Transverse colon (tissue), 4 donors: ENCODE measurements around the gene TBC1D19. TPM values are rescaled to one million over a fixed set of nuclear protein-coding genes. Genes with fewer than 3 reads are reported as not detected.

Experiments
- DNase-seq: peaks from one replicate; pipeline ENCODE4 v3.0.0-alpha.2; 2019
- H3K27ac ChIP-seq, 4 donors: fragments of 200-600 bp; sonication (generic); 2 replicates each; pipeline ENCODE4 v1.5.1; 2016 to 2018; ENCODE audit warnings: inconsistent platforms in 4 of 4
- H3K27me3 ChIP-seq: fragments of 200-600 bp; sonication (generic); 2 replicates; pipeline ENCODE4 v1.5.1; 2017; ENCODE audit warnings: inconsistent platforms
- H3K36me3 ChIP-seq, 4 donors: fragments of 200-600 bp; sonication (generic); 2 replicates each; pipeline ENCODE4 v1.5.1; 2017 to 2019; ENCODE audit warnings: inconsistent platforms in 4 of 4
- H3K4me1 ChIP-seq, 4 donors: fragments of 200-600 bp; sonication (generic); 2 replicates each; pipeline ENCODE4 v1.5.1; 2017 to 2020; ENCODE audit warnings: inconsistent platforms in 4 of 4
- H3K4me3 ChIP-seq, 4 donors: fragments of 200-600 bp; sonication (generic); 1 replicate in 1 of 4; 2 replicates in 3 of 4; pipeline versions ENCODE4 v1.5.1 to v1.6.1; 2017 to 2019; ENCODE audit warnings: inconsistent platforms in 4 of 4
- H3K9me3 ChIP-seq, 2 donors: fragments of 200-600 bp; sonication (generic); 2 replicates each; pipeline ENCODE4 v1.5.1; 2017 to 2019; ENCODE audit warnings: inconsistent platforms in 2 of 2
- CTCF ChIP-seq, 5 experiments: fragments of 200-600 bp in 3 of 5; fragments of 450-650 bp in 2 of 5; sonication (generic) in 3 of 5; IDR thresholded peaks; 1 replicate in 2 of 5; 2 replicates in 3 of 5; pipeline ENCODE4 v1.5.1; 2016 to 2017; ENCODE audit warnings: antibody characterized with exemption in 5 of 5, inconsistent platforms in 3 of 5, mild to moderate bottlenecking in 2 of 5, moderate library complexity in 1 of 5
- EP300 ChIP-seq: sonication (generic); formaldehyde crosslinking; IDR thresholded peaks from one replicate; pipeline ENCODE4 v1.6.1; 2017; ENCODE audit warnings: antibody characterized with exemption, low read depth
- POLR2A ChIP-seq: fragments of 450-650 bp; IDR thresholded peaks from one replicate; pipeline ENCODE4 v1.6.1; 2016; ENCODE audit warnings: antibody characterized with exemption, mild to moderate bottlenecking, moderate library complexity
- POLR2AphosphoS5 ChIP-seq, 3 donors: sonication (generic); formaldehyde crosslinking; IDR thresholded peaks; one replicate each; pipeline ENCODE4 v1.6.1; 2016; ENCODE audit warnings: antibody characterized with exemption in 3 of 3
- WGBS, 2 donors: methylation state at CpG; one replicate each; pipeline ENCODE4 v1.1.5; 2018; ENCODE audit warnings: low coverage in 1 of 2; 5-methylcytosine and 5-hydroxymethylcytosine counted together
- in situ Hi-C, 4 donors: fragments of 200-750 bp; cut with MboI; loops; one replicate each; pipeline versions ENCODE4 v1.15.0 to v1.15.1; 2017; ENCODE audit warnings: low sequenced_read_pairs in 3 of 4, low pct_ligation_motif_present in 1 of 4, low pct_unique_long_range_greater_than_20kb in 1 of 4
- intact Hi-C: fragments of 100-400 bp; cut with DNase I; formaldehyde crosslinking; loops from one replicate; pipeline ENCODE4 v1.15.1; 2023; ENCODE audit warnings: low total_unique reads
- total RNA-seq, 4 donors: library from RNA; depleted of rRNA; stranded (reverse); fragments of >200 nt; gene quantifications; one replicate each; pipeline ENCODE4 v1.1.0, GENCODE V29; 2016

TBC1D19 gene
- total RNA-seq, 4 donors from 2014 or later: 6.3 to 19.1 (median 9.6) TPM

- Histone ChIP-seq H3K36me3 (no peaks in the 10 kb centered on the region), H3K27me3 (no peaks in the 10 kb centered on the region), H3K27ac (no peak overlapping the region), H3K4me3 (no peak overlapping the region), H3K4me1 (no peaks in the 10 kb centered on the region), H3K9me3 (no peaks in the 10 kb centered on the region)
- in situ Hi-C loops: no loop called here
- TF ChIP-seq CTCF (IDR thresholded peaks at IDR 0.05) (no peak), POLR2AphosphoS5 (IDR thresholded peaks at IDR 0.05) (no peak), POLR2A (no peak)
- WGBS, 2 donors: 56 to 72% methylated on average over 1 to 2 of the region's 2 CpGs
- intact Hi-C loops: no loop called here
- no peak for DNase-seq
These were observed 117.2 kb downstream of the TBC1D19 start for GRCh38 chr4:26701095-26701494.

GRCh38 chr4:26701786-26702227 lies 117.9 kb downstream of the TBC1D19 start:
- Histone ChIP-seq H3K27me3 (no peaks in the 10 kb centered on the region), H3K9me3 (no peaks in the 10 kb centered on the region), H3K4me1 (no peaks in the 10 kb centered on the region), H3K4me3 (no peak overlapping the region), H3K27ac (no peak overlapping the region), H3K36me3 (no peaks in the 10 kb centered on the region)
- in situ Hi-C loops (no loop called here), intact Hi-C loops (no loop called here)
- no peak for DNase-seq
- TF ChIP-seq POLR2AphosphoS5 (IDR thresholded peaks at IDR 0.05) (no peak), EP300 (no peak), CTCF (IDR thresholded peaks at IDR 0.05) (no peak), POLR2A (no peak)

- DNase-seq: no peak
- in situ Hi-C loops: no loop called here
- Histone ChIP-seq H3K36me3 (no peaks in the 10 kb centered on the region), H3K4me3 (no peak overlapping the region), H3K4me1 (no peaks in the 10 kb centered on the region), H3K27me3 (no peaks in the 10 kb centered on the region), H3K9me3 (no peaks in the 10 kb centered on the region), H3K27ac (no peak overlapping the region)
- intact Hi-C loops: no loop called here
- no peak for TF ChIP-seq POLR2AphosphoS5 (IDR thresholded peaks at IDR 0.05)
- TF ChIP-seq EP300: no peak
- no peak for TF ChIP-seq CTCF (IDR thresholded peaks at IDR 0.05)
- TF ChIP-seq POLR2A: no peak
- 85 to 100% methylated on average over 1 of the region's 1 CpG for WGBS, 2 donors
These were observed 123.5 kb downstream of the TBC1D19 start for GRCh38 chr4:26707342-26707741.

GRCh38 chr4:26709246-26709645 lies 125.4 kb downstream of the TBC1D19 start:
- H3K36me3 ChIP-seq: no peaks in the 10 kb centered on the region
- no peak for DNase-seq
- H3K27ac ChIP-seq: no peak overlapping the region
- H3K27me3 ChIP-seq: no peaks in the 10 kb centered on the region
- WGBS, 2 donors: 80 to 91% methylated on average over 1 to 2 of the region's 2 CpGs
- no peaks in the 10 kb centered on the region for H3K9me3 ChIP-seq
- H3K4me3 ChIP-seq: no peak overlapping the region
- in situ Hi-C loops: no loop called here
- intact Hi-C loops: no loop called here
- no peaks in the 10 kb centered on the region for H3K4me1 ChIP-seq
- TF ChIP-seq CTCF (IDR thresholded peaks at IDR 0.05): no peak
- no peak for TF ChIP-seq POLR2AphosphoS5 (IDR thresholded peaks at IDR 0.05)
- TF ChIP-seq EP300: no peak
- no peak for TF ChIP-seq POLR2A
